OCI-LY1 (cell line): ENCODE results near the gene LSMEM2.
"Not testable (repeated sequence)": the region's sequence is repeated elsewhere in the genome, so short reads cannot be mapped to it uniquely, and the experiment has no call there.

Source experiments
- H2AFZ ChIP-seq: fragments of 200-600 bp; sonication (generic), shearing (Covaris generic); 2 replicates; pipeline ENCODE4 v1.6.0; 2014; ENCODE audit warnings: antibody characterized with exemption, mild to moderate bottlenecking, low read length
- H3F3A ChIP-seq: fragments of 200-600 bp; sonication (generic), shearing (Covaris generic); 2 replicates; pipeline ENCODE4 v1.6.0; 2014; ENCODE audit warnings: mild to moderate bottlenecking, antibody characterized with exemption, low read length, moderate library complexity; ENCODE audit not compliant: insufficient read depth
- H3K27ac ChIP-seq: fragments of 200-600 bp; sonication (generic); 2 replicates; pipeline ENCODE4 v1.5.1; 2014; ENCODE audit warnings: low read length, mixed run types, mild to moderate bottlenecking, low read depth; ENCODE audit not compliant: poor library complexity, severe bottlenecking
- H3K27me3 ChIP-seq: fragments of 200-600 bp; sonication (generic); 2 replicates; pipeline ENCODE4 v1.6.0; 2014; ENCODE audit warnings: antibody characterized with exemption, mild to moderate bottlenecking, low read length, moderate library complexity; ENCODE audit not compliant: insufficient read depth
- H3K36me3 ChIP-seq: fragments of 200-600 bp; sonication (generic); 2 replicates; pipeline ENCODE4 v1.6.1; 2014; ENCODE audit warnings: mild to moderate bottlenecking, antibody characterized with exemption, low read length, moderate library complexity, mixed read lengths; ENCODE audit not compliant: insufficient read depth
- H3K4me1 ChIP-seq: fragments of 200-600 bp; sonication (generic); 2 replicates; pipeline ENCODE4 v1.5.1; 2014; ENCODE audit warnings: mild to moderate bottlenecking, low read length, moderate library complexity; ENCODE audit not compliant: insufficient read depth, severe bottlenecking
- H3K4me2 ChIP-seq: fragments of 200-600 bp; sonication (generic), shearing (Covaris generic); 2 replicates; pipeline ENCODE4 v1.6.1; 2014; ENCODE audit warnings: low read length
- H3K4me3 ChIP-seq: fragments of 200-600 bp; sonication (generic); 2 replicates; pipeline ENCODE4 v1.5.1; 2014; ENCODE audit warnings: low read length, low read depth, mild to moderate bottlenecking, mixed read lengths; ENCODE audit not compliant: poor library complexity, severe bottlenecking
- H3K79me2 ChIP-seq: fragments of 200-600 bp; shearing (Covaris generic); 2 replicates; pipeline ENCODE4 v1.6.1; 2016; ENCODE audit warnings: mixed run types, low read length, mixed read lengths; ENCODE audit not compliant: insufficient read depth
- H3K9ac ChIP-seq: fragments of 200-600 bp; sonication (generic), shearing (Covaris generic); 2 replicates; pipeline ENCODE4 v1.6.1; 2014; ENCODE audit warnings: mild to moderate bottlenecking, low read length, mixed read lengths
- H3K9me2 ChIP-seq: fragments of 200-600 bp; sonication (generic), shearing (Covaris generic); 2 replicates; pipeline ENCODE4 v1.6.1; 2014; ENCODE audit warnings: low read depth, mild to moderate bottlenecking, low read length, mixed read lengths
- H3K9me3 ChIP-seq: fragments of 200-600 bp; shearing (Covaris generic); 2 replicates; pipeline ENCODE4 v1.6.1; 2014; ENCODE audit warnings: low read length, mixed read lengths
- H4K20me1 ChIP-seq: fragments of 200-600 bp; sonication (generic), shearing (Covaris generic); 2 replicates; pipeline ENCODE4 v1.6.0; 2016; ENCODE audit warnings: mild to moderate bottlenecking, low read length; ENCODE audit not compliant: insufficient read depth
- EZH2 ChIP-seq: fragments of 200-600 bp; sonication (generic), shearing (Covaris generic); IDR thresholded peaks from 2 replicates; pipeline ENCODE4 v1.8.0; 2017; ENCODE audit warnings: borderline replicate concordance, mixed run types, mild to moderate bottlenecking, antibody characterized with exemption, low read length, moderate library complexity, mixed read lengths
- TF ChIP-seq, protein P1 (sequence below): fragments of 200-600 bp; sonication (generic), shearing (Covaris generic); IDR thresholded peaks from 2 replicates; pipeline ENCODE4 v1.5.1; 2017; ENCODE audit warnings: mild to moderate bottlenecking, antibody characterized with exemption, low read length, moderate library complexity, mixed read lengths

The LSMEM2 gene

DNA sequence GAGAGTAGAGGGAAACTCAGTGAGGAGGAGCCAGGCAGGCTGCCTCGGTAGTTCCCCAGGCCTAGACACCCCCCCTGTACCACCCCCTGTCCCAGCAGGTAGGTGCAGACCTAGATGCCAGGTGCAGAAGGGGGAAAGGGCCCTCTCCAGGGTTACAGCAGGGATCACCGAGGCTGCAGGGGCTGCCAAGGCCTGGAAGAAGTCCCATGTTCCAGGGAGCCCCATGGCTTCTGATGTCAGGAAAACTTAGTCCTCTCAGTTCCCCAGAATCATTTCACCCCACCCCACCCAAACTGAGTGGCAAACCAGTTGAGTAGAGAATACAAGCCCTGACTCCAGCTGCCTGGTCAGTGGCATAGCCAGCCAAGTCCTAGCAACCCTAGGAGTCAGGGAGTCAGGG lies 17.4 kb upstream of the LSMEM2 start:
- H3K36me3 ChIP-seq = peaks cover 27% of the 10 kb centered on the region
- H3K4me2 ChIP-seq = no peak overlapping the region
- no peak overlapping the region for H2AFZ ChIP-seq
- H3K79me2 ChIP-seq = no peaks in the 10 kb centered on the region
- H4K20me1 ChIP-seq = no peaks in the 10 kb centered on the region
- no peaks in the 10 kb centered on the region for H3K9me3 ChIP-seq
- peaks cover 13% of the 10 kb centered on the region for H3K4me1 ChIP-seq
- H3K27ac ChIP-seq = no peak overlapping the region
- no peak overlapping the region for H3K9ac ChIP-seq
- H3K9me2 ChIP-seq = no peaks in the 10 kb centered on the region
- H3K4me3 ChIP-seq = no peak overlapping the region
- H3F3A ChIP-seq = no peaks in the 10 kb centered on the region
- TF ChIP-seq, protein P1, sequence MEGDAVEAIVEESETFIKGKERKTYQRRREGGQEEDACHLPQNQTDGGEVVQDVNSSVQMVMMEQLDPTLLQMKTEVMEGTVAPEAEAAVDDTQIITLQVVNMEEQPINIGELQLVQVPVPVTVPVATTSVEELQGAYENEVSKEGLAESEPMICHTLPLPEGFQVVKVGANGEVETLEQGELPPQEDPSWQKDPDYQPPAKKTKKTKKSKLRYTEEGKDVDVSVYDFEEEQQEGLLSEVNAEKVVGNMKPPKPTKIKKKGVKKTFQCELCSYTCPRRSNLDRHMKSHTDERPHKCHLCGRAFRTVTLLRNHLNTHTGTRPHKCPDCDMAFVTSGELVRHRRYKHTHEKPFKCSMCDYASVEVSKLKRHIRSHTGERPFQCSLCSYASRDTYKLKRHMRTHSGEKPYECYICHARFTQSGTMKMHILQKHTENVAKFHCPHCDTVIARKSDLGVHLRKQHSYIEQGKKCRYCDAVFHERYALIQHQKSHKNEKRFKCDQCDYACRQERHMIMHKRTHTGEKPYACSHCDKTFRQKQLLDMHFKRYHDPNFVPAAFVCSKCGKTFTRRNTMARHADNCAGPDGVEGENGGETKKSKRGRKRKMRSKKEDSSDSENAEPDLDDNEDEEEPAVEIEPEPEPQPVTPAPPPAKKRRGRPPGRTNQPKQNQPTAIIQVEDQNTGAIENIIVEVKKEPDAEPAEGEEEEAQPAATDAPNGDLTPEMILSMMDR = no peak
- no peak for TF ChIP-seq EZH2
- H3K27me3 ChIP-seq = no peaks in the 10 kb centered on the region

DNA sequence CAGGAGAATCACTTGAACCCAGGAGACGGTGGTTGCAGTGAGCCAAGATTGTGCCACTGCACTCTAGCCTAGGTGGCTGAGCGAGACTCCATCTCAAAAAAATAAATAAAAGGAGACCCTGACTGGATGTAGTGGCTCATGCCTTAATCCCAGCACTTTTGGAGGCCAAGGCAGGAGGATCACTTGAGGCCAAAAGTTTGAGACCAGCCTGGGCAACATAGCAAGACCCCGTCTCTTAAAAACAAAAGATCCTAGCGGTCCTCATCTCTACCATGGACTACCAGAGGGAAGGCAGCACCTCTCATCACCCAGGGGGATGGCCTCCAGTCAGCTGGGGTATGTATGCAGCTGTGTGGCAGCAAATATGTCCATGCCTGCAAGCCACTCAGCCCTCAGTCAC lies 16.7 kb upstream of the LSMEM2 start:
- not testable (repeated sequence) for H3K9ac ChIP-seq, H3F3A ChIP-seq, H2AFZ ChIP-seq, H3K79me2 ChIP-seq, H4K20me1 ChIP-seq, H3K9me3 ChIP-seq, H3K27me3 ChIP-seq, H3K27ac ChIP-seq, H3K4me3 ChIP-seq, H3K4me2 ChIP-seq, H3K9me2 ChIP-seq
- peaks cover 20% of the 10 kb centered on the region for H3K36me3 ChIP-seq
- H3K4me1 ChIP-seq = peaks cover 13% of the 10 kb centered on the region

DNA sequence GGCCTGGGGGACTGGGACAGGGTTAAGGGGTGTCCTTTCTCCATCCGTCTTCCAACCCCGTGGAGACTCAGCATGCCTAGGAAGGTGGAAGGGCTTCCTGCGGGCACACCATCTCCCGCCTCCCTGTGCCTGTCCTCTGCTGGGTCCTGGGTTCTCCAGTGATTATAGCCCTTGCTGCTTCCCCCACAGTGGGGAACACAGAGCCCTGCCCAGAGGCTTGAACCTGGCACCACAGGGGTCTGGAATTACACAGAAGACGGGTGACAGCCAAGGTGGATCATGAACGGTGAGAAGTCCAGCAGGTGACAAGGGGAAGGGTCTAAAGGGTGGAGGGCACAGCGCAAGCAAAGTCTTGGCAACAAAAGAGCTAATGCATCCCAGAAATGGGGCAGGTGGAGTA lies 16.1 kb upstream of the LSMEM2 start:
- no peak overlapping the region for H3K4me3 ChIP-seq
- no peak for TF ChIP-seq EZH2
- TF ChIP-seq, protein P1 = no peak
- H3K4me2 ChIP-seq = no peak overlapping the region
- H3K27me3 ChIP-seq = 0 out of 2 replicates have a peak, but pooled peaks cover 3% of the 10 kb centered on the region
- no peaks in the 10 kb centered on the region for H4K20me1 ChIP-seq
- no peaks in the 10 kb centered on the region for H3K9me2 ChIP-seq
- no peak overlapping the region for H2AFZ ChIP-seq
- H3K36me3 ChIP-seq = peaks cover 14% of the 10 kb centered on the region; the same call in 1 of the 2 replicates
- peaks cover 13% of the 10 kb centered on the region for H3K4me1 ChIP-seq
- no peak overlapping the region for H3K27ac ChIP-seq
- H3F3A ChIP-seq = no peaks in the 10 kb centered on the region
- H3K79me2 ChIP-seq = no peaks in the 10 kb centered on the region
- H3K9me3 ChIP-seq = no peaks in the 10 kb centered on the region
- no peak overlapping the region for H3K9ac ChIP-seq
